HepG2 (cell line): ENCODE results near the gene PPP1R9A. TPM values are rescaled to one million over a fixed set of nuclear protein-coding genes. Genes with fewer than 3 reads are reported as not detected.

Experiments used
- ATAC-seq: fragments of 200-7000 bp; cut with Tn5 transposase; 3 replicates; pipeline ENCODE4 v1.9.1; 2020; ENCODE audit warnings: mild to moderate bottlenecking, moderate library complexity
- BruUV-seq: library from RNA; stranded (reverse); fragments of 400-500 nt; replicated peaks from 2 replicates; lab custom pipeline; 2021; lab: Mats Ljungman, UMichigan
- CTCF ChIA-PET: fragments of 300-600 bp; formaldehyde crosslinking; extraction: SDS; loops from one replicate; lab custom pipeline; 2021; ENCODE audit warnings: low total read pairs, inconsistent platforms, low intra/inter-chr PET ratio; lab: Yijun Ruan, JAX
- POLR2A ChIA-PET: fragments of 350-600 bp; sonication (Branson Sonifier 250); formaldehyde crosslinking; loops from one replicate; lab custom pipeline; 2020; ENCODE audit warnings: antibody characterized with exemption, inconsistent platforms; lab: Yijun Ruan, JAX
- DNase-seq: peaks from one replicate; pipeline ENCODE4 v3.0.0-alpha.2; 2015; ENCODE audit warnings: low spot score
- FAIRE-seq: peaks from 3 replicates; lab custom pipeline; 2011; peaks lifted over from hg19 to GRCh38; lab: Jason Lieb, UNC
- H2AFZ ChIP-seq: one replicate; pipeline ENCODE4 v1.6.1; 2011; ENCODE audit warnings: low read length, inconsistent platforms
- H3K27ac ChIP-seq: fragments of 300-600 bp; 3 replicates; pipeline ENCODE4 v1.8.0; 2011; ENCODE audit warnings: mixed run types, mild to moderate bottlenecking, mixed read lengths, low read length, inconsistent platforms; ENCODE audit not compliant: insufficient read depth; ENCODE audit errors: extremely low read length
- H3K27me3 ChIP-seq, 2 experiments: fragments of 200-600 bp in 1 of 2; 2 replicates in 1 of 2; 3 replicates in 1 of 2; pipeline versions ENCODE4 v1.6.0 to v1.8.0; 2011; ENCODE audit warnings: low read length in 2 of 2, mild to moderate bottlenecking in 2 of 2, moderate library complexity in 2 of 2, inconsistent platforms in 1 of 2; ENCODE audit not compliant: insufficient read depth in 2 of 2, control insufficient read depth in 1 of 2
- H3K36me3 ChIP-seq, 2 experiments: fragments of 200-600 bp in 1 of 2; replicated peaks in 1 of 2; 2 replicates in 1 of 2; 3 replicates in 1 of 2; pipeline versions ENCODE4 v1.5.1 to v1.8.0; 2011; ENCODE audit warnings: low read length in 2 of 2, inconsistent platforms in 1 of 2; ENCODE audit not compliant: insufficient read depth in 2 of 2, control insufficient read depth in 1 of 2
- H3K4me1 ChIP-seq: 2 replicates; pipeline ENCODE4 v1.5.1; 2012; ENCODE audit warnings: low read length, inconsistent platforms; ENCODE audit not compliant: insufficient read depth
- H3K4me2 ChIP-seq: 2 replicates; pipeline ENCODE4 v1.6.0; 2011; ENCODE audit warnings: low read depth, low read length, inconsistent platforms
- H3K4me3 ChIP-seq, 3 experiments: fragments of 200-600 bp in 1 of 3; sonication (generic), shearing (Covaris generic) in 1 of 3; replicated peaks in 1 of 3; 2 replicates each; pipeline ENCODE4 v1.5.1; 2011 to 2016; ENCODE audit warnings: low read length in 3 of 3, inconsistent platforms in 2 of 3, low read depth in 2 of 3, mild to moderate bottlenecking in 2 of 3, control low read depth in 1 of 3, mixed read lengths in 1 of 3; ENCODE audit not compliant: insufficient read depth in 1 of 3
- H3K79me2 ChIP-seq: one replicate; pipeline ENCODE4 v1.6.1; 2011; ENCODE audit warnings: low read length, inconsistent platforms; ENCODE audit not compliant: insufficient read depth
- H3K9ac ChIP-seq: 2 replicates; pipeline ENCODE4 v1.6.0; 2011; ENCODE audit warnings: mild to moderate bottlenecking, low read depth, low read length, inconsistent platforms; ENCODE audit not compliant: insufficient read depth
- H3K9me3 ChIP-seq: 2 replicates; pipeline ENCODE4 v1.5.1; 2012; ENCODE audit warnings: mild to moderate bottlenecking, low read length
- H4K20me1 ChIP-seq: 2 replicates; pipeline ENCODE4 v1.6.0; 2011; ENCODE audit warnings: inconsistent platforms, mild to moderate bottlenecking, low read length, moderate library complexity; ENCODE audit not compliant: insufficient read depth
- CBX2 ChIP-seq, 2 experiments: fragments of 200-600 bp in 1 of 2; sonication (generic); formaldehyde crosslinking in 1 of 2; IDR thresholded peaks; 2 replicates each; pipeline versions ENCODE4 v1.7.0 to v1.8.1; 2018 to 2022; ENCODE audit warnings: low read depth in 2 of 2, low read length in 1 of 2, mild to moderate bottlenecking in 1 of 2, missing genetic modification reagents in 1 of 2
- HMG20B ChIP-seq: conservative IDR thresholded peaks from 2 replicates; pipeline ENCODE4 v1.6.1; 2016; ENCODE audit warnings: missing genetic modification reagents, missing compliant biosample characterization
- HNF4A ChIP-seq: sonication (generic); formaldehyde crosslinking; IDR thresholded peaks from 2 replicates; pipeline ENCODE4 v1.4.0; 2020; ENCODE audit warnings: missing genetic modification reagents
- HOXA7 ChIP-seq: sonication (generic); formaldehyde crosslinking; IDR thresholded peaks from 2 replicates; pipeline ENCODE4 v1.8.1; 2022; ENCODE audit warnings: mild to moderate bottlenecking, missing genetic modification reagents, moderate library complexity
- KLF9 ChIP-seq: IDR thresholded peaks from 2 replicates; pipeline ENCODE4 v1.6.1; 2016; ENCODE audit warnings: low read depth
- MAZ ChIP-seq, 2 experiments: sonication (generic) in 1 of 2; formaldehyde crosslinking in 1 of 2; IDR thresholded peaks; 2 replicates each; pipeline versions ENCODE4 v1.5.0 to v1.6.1; 2012 to 2020; ENCODE audit warnings: low read depth in 2 of 2, mild to moderate bottlenecking in 2 of 2, borderline replicate concordance in 1 of 2, improper control_type of control experiment in 1 of 2, low read length in 1 of 2, missing genetic modification reagents in 1 of 2, moderate library complexity in 1 of 2
- WGBS: methylation state at CpG from one replicate; pipeline ENCODE4 v1.1.6; 2017; ENCODE audit warnings: low lambda C conversion rate; 5-methylcytosine and 5-hydroxymethylcytosine counted together
- in situ Hi-C: cut with HindIII; loops from 2 replicates; pipeline ENCODE4 v1.10.0; 2017; ENCODE audit warnings: low pct_unique_long_range_greater_than_20kb; ENCODE audit not compliant: extremely low pct_ligation_motif_present
- intact Hi-C: fragments of 100-400 bp; cut with micrococcal nuclease; formaldehyde crosslinking; loops from one replicate; pipeline ENCODE4 v1.10.0; 2022; ENCODE audit not compliant: unreplicated experiment
- polyA plus RNA-seq, 8 experiments: library from polyadenylated mRNA; depleted of rRNA in 3 of 8; stranded (reverse) in 7 of 8; unstranded in 1 of 8; fragments of >200 nt; fragmentation: Illumina TruSeq in 4 of 8; extraction: Trizol in 4 of 8; gene quantifications; 2 replicates each; pipeline versions ENCODE4 v1.2.1 to v1.2.3, GENCODE V29; 2011 to 2016; ENCODE audit warnings: low read depth in 4 of 8, missing spikeins in 1 of 8, mixed read lengths in 1 of 8; ENCODE audit not compliant: insufficient read depth in 1 of 8
- total RNA-seq, 5 experiments: library from RNA; depleted of rRNA; stranded (reverse); fragments of >200 nt; fragmentation: Illumina TruSeq; extraction: Trizol; gene quantifications; 2 replicates each; pipeline ENCODE4 v1.2.3, GENCODE V29; 2016; ENCODE audit warnings: low read depth in 1 of 5
- TF ChIP-seq, protein P1 (sequence below): sonication (generic); formaldehyde crosslinking; conservative IDR thresholded peaks from 2 replicates; pipeline ENCODE4 v1.4.0; 2020; ENCODE audit warnings: missing genetic modification reagents
- TF ChIP-seq, protein P2 (sequence below): sonication (generic); formaldehyde crosslinking; IDR thresholded peaks from 2 replicates; pipeline ENCODE4 v1.5.1; 2020; ENCODE audit warnings: missing genetic modification reagents, mild to moderate bottlenecking, borderline replicate concordance
- TF ChIP-seq, protein P3 (sequence below): sonication (generic); formaldehyde crosslinking; IDR thresholded peaks from 2 replicates; pipeline ENCODE4 v1.4.0; 2020; ENCODE audit warnings: missing genetic modification reagents, mild to moderate bottlenecking, borderline replicate concordance
- TF ChIP-seq, protein P4 (sequence below): sonication (generic); formaldehyde crosslinking; IDR thresholded peaks from 2 replicates; pipeline ENCODE4 v1.4.0; 2020; ENCODE audit warnings: missing genetic modification reagents

Gene PPP1R9A
- total and polyA plus RNA-seq, 2 of the 13 experiments (the other 11 are each of a cell fraction or from before 2014, with no cell fraction given): 11.4 to 31.9 TPM

DNA sequence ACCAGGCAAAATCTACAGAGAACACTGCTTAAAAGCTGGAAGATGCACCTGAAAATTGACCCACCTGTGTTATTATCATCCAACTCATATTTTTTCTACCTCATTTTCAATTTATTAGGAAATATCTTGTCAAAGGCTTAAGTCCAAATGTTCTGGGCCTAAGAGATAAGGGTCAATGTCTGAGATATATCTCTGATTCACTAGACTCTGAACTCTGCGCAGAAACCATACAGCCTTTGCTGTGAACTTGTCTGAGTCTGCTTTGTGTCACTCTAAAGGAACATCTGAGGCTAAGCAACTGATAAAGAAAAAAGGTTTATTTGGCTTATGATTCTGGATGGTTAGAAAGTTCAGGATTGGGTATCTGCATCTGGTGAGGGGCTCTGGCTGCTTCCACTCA is 413.3 kb downstream of the PPP1R9A start:
- H3K4me2 ChIP-seq: no peak overlapping the region
- ChIA-PET POLR2A (no interaction called here), CTCF (no interaction called here)
- H3K36me3 ChIP-seq: no peaks in the 10 kb centered on the region
- WGBS: 71% methylated on average over 1 of the region's 1 CpG
- BruUV-seq: no TSS peak
- in situ Hi-C loops: no loop called here
- no peak for FAIRE-seq
- H4K20me1 ChIP-seq: no peaks in the 10 kb centered on the region
- no peak overlapping the region for H3K27ac ChIP-seq
- H3K4me1 ChIP-seq: peaks cover 43% of the 10 kb centered on the region
- TF ChIP-seq HNF4A (CRISPR knock-in tag): peak; percentile 23; the same call in 1 of the 2 replicates
- TF ChIP-seq MAZ (IDR thresholded peaks at IDR 0.05; ENCODE audit: borderline replicate concordance, low read depth, low read length): no peak
- TF ChIP-seq MAZ (CRISPR knock-in tag; IDR thresholded peaks at IDR 0.05; ENCODE audit: low read depth): no peak
- no peaks in the 10 kb centered on the region; a peak in 1 of 5 replicates for H3K27me3 ChIP-seq
- no peaks in the 10 kb centered on the region for H3K79me2 ChIP-seq
- no peak overlapping the region for H3K9ac ChIP-seq
- no peak overlapping the region for H2AFZ ChIP-seq
- no peaks in the 10 kb centered on the region for H3K9me3 ChIP-seq
- H3K4me3 ChIP-seq: no peak overlapping the region
- intact Hi-C loops: no loop called here
- no peak for ATAC-seq
- no peak for DNase-seq

DNA sequence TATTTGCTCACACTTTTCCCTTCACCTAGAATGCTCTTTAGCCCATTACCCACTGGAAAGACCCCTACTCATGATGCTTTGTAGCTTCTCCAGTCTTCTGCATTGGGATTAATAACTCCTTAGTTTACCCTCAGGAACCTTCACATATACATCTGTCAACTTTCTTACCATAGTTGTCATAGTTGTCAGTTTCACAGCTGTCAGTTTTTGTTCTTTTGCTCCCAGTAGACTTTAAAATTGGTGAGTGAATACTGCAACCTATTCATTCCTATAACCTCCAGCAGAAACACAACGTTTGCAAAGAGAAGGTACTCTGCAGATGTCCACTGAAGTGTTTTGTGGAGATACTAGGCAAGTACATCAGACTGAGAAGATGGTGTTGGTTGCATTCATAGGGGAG is 414.3 kb downstream of the PPP1R9A start:
- Histone ChIP-seq H3K9ac (no peak overlapping the region), H3K27ac (no peak overlapping the region), H3K27me3 (no peaks in the 10 kb centered on the region; a peak in 1 of 5 replicates), H3K9me3 (no peaks in the 10 kb centered on the region), H4K20me1 (no peaks in the 10 kb centered on the region), H3K79me2 (no peaks in the 10 kb centered on the region), H3K36me3 (no peaks in the 10 kb centered on the region), H3K4me2 (no peak overlapping the region), H3K4me1 (peaks cover 43% of the 10 kb centered on the region), H3K4me3 (no peak overlapping the region), H2AFZ (no peak overlapping the region)
- intact Hi-C loops: no loop called here
- WGBS: 18% methylated on average over 1 of the region's 1 CpG
- no TSS peak for BruUV-seq
- ChIA-PET POLR2A (no interaction called here), CTCF (no interaction called here)
- ATAC-seq: no peak
- in situ Hi-C loops: no loop called here
- FAIRE-seq: no peak
- no peak for DNase-seq
- TF ChIP-seq, protein P1, sequence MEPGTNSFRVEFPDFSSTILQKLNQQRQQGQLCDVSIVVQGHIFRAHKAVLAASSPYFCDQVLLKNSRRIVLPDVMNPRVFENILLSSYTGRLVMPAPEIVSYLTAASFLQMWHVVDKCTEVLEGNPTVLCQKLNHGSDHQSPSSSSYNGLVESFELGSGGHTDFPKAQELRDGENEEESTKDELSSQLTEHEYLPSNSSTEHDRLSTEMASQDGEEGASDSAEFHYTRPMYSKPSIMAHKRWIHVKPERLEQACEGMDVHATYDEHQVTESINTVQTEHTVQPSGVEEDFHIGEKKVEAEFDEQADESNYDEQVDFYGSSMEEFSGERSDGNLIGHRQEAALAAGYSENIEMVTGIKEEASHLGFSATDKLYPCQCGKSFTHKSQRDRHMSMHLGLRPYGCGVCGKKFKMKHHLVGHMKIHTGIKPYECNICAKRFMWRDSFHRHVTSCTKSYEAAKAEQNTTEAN (CRISPR knock-in tag): no peak
- TF ChIP-seq, protein P2, sequence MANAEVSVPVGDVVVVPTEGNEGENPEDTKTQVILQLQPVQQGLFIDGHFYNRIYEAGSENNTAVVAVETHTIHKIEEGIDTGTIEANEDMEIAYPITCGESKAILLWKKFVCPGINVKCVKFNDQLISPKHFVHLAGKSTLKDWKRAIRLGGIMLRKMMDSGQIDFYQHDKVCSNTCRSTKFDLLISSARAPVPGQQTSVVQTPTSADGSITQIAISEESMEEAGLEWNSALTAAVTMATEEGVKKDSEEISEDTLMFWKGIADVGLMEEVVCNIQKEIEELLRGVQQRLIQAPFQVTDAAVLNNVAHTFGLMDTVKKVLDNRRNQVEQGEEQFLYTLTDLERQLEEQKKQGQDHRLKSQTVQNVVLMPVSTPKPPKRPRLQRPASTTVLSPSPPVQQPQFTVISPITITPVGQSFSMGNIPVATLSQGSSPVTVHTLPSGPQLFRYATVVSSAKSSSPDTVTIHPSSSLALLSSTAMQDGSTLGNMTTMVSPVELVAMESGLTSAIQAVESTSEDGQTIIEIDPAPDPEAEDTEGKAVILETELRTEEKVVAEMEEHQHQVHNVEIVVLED (CRISPR knock-in tag): no peak
- no peak for TF ChIP-seq KLF9
- TF ChIP-seq, protein P3, sequence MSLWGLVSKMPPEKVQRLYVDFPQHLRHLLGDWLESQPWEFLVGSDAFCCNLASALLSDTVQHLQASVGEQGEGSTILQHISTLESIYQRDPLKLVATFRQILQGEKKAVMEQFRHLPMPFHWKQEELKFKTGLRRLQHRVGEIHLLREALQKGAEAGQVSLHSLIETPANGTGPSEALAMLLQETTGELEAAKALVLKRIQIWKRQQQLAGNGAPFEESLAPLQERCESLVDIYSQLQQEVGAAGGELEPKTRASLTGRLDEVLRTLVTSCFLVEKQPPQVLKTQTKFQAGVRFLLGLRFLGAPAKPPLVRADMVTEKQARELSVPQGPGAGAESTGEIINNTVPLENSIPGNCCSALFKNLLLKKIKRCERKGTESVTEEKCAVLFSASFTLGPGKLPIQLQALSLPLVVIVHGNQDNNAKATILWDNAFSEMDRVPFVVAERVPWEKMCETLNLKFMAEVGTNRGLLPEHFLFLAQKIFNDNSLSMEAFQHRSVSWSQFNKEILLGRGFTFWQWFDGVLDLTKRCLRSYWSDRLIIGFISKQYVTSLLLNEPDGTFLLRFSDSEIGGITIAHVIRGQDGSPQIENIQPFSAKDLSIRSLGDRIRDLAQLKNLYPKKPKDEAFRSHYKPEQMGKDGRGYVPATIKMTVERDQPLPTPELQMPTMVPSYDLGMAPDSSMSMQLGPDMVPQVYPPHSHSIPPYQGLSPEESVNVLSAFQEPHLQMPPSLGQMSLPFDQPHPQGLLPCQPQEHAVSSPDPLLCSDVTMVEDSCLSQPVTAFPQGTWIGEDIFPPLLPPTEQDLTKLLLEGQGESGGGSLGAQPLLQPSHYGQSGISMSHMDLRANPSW: no peak
- TF ChIP-seq HOXA7: no peak
- no peak for TF ChIP-seq CBX2 (IDR thresholded peaks at IDR 0.05; ENCODE audit: low read depth, low read length)
- TF ChIP-seq CBX2 (CRISPR knock-in tag; IDR thresholded peaks at IDR 0.05; ENCODE audit: low read depth): no peak
- TF ChIP-seq HMG20B (CRISPR knock-in tag): no peak
- TF ChIP-seq, protein P4, sequence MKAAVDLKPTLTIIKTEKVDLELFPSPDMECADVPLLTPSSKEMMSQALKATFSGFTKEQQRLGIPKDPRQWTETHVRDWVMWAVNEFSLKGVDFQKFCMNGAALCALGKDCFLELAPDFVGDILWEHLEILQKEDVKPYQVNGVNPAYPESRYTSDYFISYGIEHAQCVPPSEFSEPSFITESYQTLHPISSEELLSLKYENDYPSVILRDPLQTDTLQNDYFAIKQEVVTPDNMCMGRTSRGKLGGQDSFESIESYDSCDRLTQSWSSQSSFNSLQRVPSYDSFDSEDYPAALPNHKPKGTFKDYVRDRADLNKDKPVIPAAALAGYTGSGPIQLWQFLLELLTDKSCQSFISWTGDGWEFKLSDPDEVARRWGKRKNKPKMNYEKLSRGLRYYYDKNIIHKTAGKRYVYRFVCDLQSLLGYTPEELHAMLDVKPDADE (CRISPR knock-in tag): no peak
